Neuronal stem cell (in vitro differentiated cells): ENCODE results near the gene PRUNE2.
A peak's percentile ranks its signal among the peaks of the same experiment; 100 is the strongest.

ENCODE experiments used
- DNase-seq: peaks from one replicate; pipeline ENCODE4 v3.0.0-alpha.2; 2013; ENCODE audit warnings: low spot score
- H2AFZ ChIP-seq: one replicate; pipeline ENCODE4 v1.6.1; 2013; ENCODE audit warnings: mild to moderate bottlenecking, low read length, inconsistent platforms
- H2AK5ac ChIP-seq: 2 replicates; pipeline ENCODE4 v1.6.1; 2013; ENCODE audit warnings: low read depth, mild to moderate bottlenecking, inconsistent platforms, low read length, moderate library complexity, mixed read lengths
- H2BK120ac ChIP-seq: 2 replicates; pipeline ENCODE4 v1.6.1; 2013; ENCODE audit warnings: low read depth, mild to moderate bottlenecking, inconsistent platforms, low read length, moderate library complexity, mixed read lengths
- H2BK12ac ChIP-seq: one replicate; pipeline ENCODE4 v1.6.1; 2013; ENCODE audit warnings: low read length, inconsistent platforms
- H2BK15ac ChIP-seq: 2 replicates; pipeline ENCODE4 v1.6.1; 2013; ENCODE audit warnings: mild to moderate bottlenecking, low read length, inconsistent platforms, mixed read lengths
- H2BK5ac ChIP-seq: one replicate; pipeline ENCODE4 v1.6.1; 2013; ENCODE audit warnings: inconsistent platforms, mild to moderate bottlenecking, low read length, moderate library complexity
- H3K14ac ChIP-seq: one replicate; pipeline ENCODE4 v1.6.1; 2013; ENCODE audit warnings: low read length, inconsistent platforms
- H3K18ac ChIP-seq: 2 replicates; pipeline ENCODE4 v1.6.1; 2013; ENCODE audit warnings: low read length, inconsistent platforms
- H3K23ac ChIP-seq: 2 replicates; pipeline ENCODE4 v1.6.1; 2013; ENCODE audit warnings: low read depth, mild to moderate bottlenecking, mixed read lengths, low read length, inconsistent platforms; ENCODE audit not compliant: poor library complexity
- H3K27ac ChIP-seq: replicated peaks from 3 replicates; pipeline ENCODE4 v1.5.1; 2013; ENCODE audit warnings: low read length, inconsistent platforms
- H3K27me3 ChIP-seq, 3 experiments: 2 replicates each; pipeline ENCODE4 v1.6.1; 2013; ENCODE audit warnings: low read length in 3 of 3, mild to moderate bottlenecking in 2 of 3, inconsistent platforms in 1 of 3, low read depth in 1 of 3, mixed read lengths in 1 of 3, moderate library complexity in 1 of 3; ENCODE audit not compliant: control insufficient read depth in 3 of 3, insufficient read depth in 3 of 3
- H3K36me3 ChIP-seq, 2 donors: replicated peaks in 1 of 2; 2 replicates each; pipeline ENCODE4 v1.6.1; 2013; ENCODE audit warnings: low read length in 2 of 2; ENCODE audit not compliant: control insufficient read depth in 2 of 2, insufficient read depth in 2 of 2
- H3K4ac ChIP-seq: 2 replicates; pipeline ENCODE4 v1.6.1; 2013; ENCODE audit warnings: inconsistent platforms, mild to moderate bottlenecking, low read length, moderate library complexity
- H3K4me1 ChIP-seq, 2 donors: 1 replicate in 1 of 2; 2 replicates in 1 of 2; pipeline ENCODE4 v1.6.1; 2013; ENCODE audit warnings: low read length in 2 of 2, low read depth in 1 of 2; ENCODE audit not compliant: control insufficient read depth in 2 of 2, insufficient read depth in 1 of 2
- H3K4me2 ChIP-seq: one replicate; pipeline ENCODE4 v1.6.1; 2013; ENCODE audit warnings: mild to moderate bottlenecking, low read length, inconsistent platforms; ENCODE audit not compliant: insufficient read depth, poor library complexity, severe bottlenecking
- H3K4me3 ChIP-seq, 2 donors: 2 replicates each; pipeline ENCODE4 v1.5.1; 2013; ENCODE audit warnings: low read length in 2 of 2, mild to moderate bottlenecking in 2 of 2, inconsistent platforms in 1 of 2, moderate library complexity in 1 of 2
- H3K79me1 ChIP-seq: one replicate; pipeline ENCODE4 v1.6.1; 2013; ENCODE audit warnings: low read depth, mild to moderate bottlenecking, inconsistent platforms, low read length, moderate library complexity
- H3K9ac ChIP-seq: one replicate; pipeline ENCODE4 v1.6.1; 2013; ENCODE audit warnings: mild to moderate bottlenecking, low read depth, low read length, inconsistent platforms; ENCODE audit not compliant: poor library complexity
- H3K9me3 ChIP-seq, 2 donors: replicated peaks in 1 of 2; 2 replicates each; pipeline versions ENCODE3 to v1.6.1; 2013; ENCODE audit warnings: low read length in 2 of 2, mild to moderate bottlenecking in 2 of 2, inconsistent platforms in 1 of 2, low read depth in 1 of 2, mixed read lengths in 1 of 2, moderate library complexity in 1 of 2; ENCODE audit not compliant: control insufficient read depth in 2 of 2, insufficient read depth in 1 of 2
- H4K8ac ChIP-seq: one replicate; pipeline ENCODE4 v1.6.1; 2013; ENCODE audit warnings: low read depth, mild to moderate bottlenecking, inconsistent platforms, low read length, moderate library complexity
- H4K91ac ChIP-seq: one replicate; pipeline ENCODE4 v1.6.1; 2013; ENCODE audit warnings: low read length, low read depth, mild to moderate bottlenecking, inconsistent platforms; ENCODE audit not compliant: poor library complexity
- WGBS, 2 donors: extraction: QIAGEN DNeasy Blood & Tissue Kit; methylation state at CpG; one replicate each; pipeline ENCODE4 v1.1.7; 2013; ENCODE audit warnings: missing lambda C conversion rate in 2 of 2, mixed read lengths in 1 of 2; ENCODE audit not compliant: insufficient read length in 2 of 2, insufficient replicate concordance in 1 of 2; ENCODE audit errors: extremely low coverage in 2 of 2; 5-methylcytosine and 5-hydroxymethylcytosine counted together

Gene PRUNE2

GRCh38 chr9:76910861-76911260 lies 4.9 kb upstream of the PRUNE2 start:
- Histone ChIP-seq H2BK12ac (no peak overlapping the region), H3K4ac (no peak overlapping the region), H3K9ac (no peak overlapping the region), H4K91ac (no peak overlapping the region), H3K23ac (no peak overlapping the region), H3K27ac (no peak overlapping the region), H3K36me3 (no peaks in the 10 kb centered on the region), H3K9me3 (no peaks in the 10 kb centered on the region), H2AFZ (no peak overlapping the region), H3K79me1 (no peaks in the 10 kb centered on the region), H4K8ac (no peak overlapping the region), H2BK15ac (no peak overlapping the region), H2BK120ac (no peak overlapping the region), H3K18ac (no peak overlapping the region), H3K14ac (no peak overlapping the region), H3K27me3 (peaks cover 0 to 18% (median 12%) of the 10 kb centered on the region in 3 experiments), H2AK5ac (no peak overlapping the region), H3K4me1 (peaks cover 1 to 14% of the 10 kb centered on the region in 2 donors), H2BK5ac (no peak overlapping the region), H3K4me2 (no peak overlapping the region), H3K4me3 (no peak overlapping the region)
- DNase-seq: no peak
- WGBS, 2 donors: no CpG with 5 or more reads among the region's 3 CpGs

- Histone ChIP-seq H3K4me2 (peak overlapping the region; percentile 82), H3K4me3 (peak overlapping the region; percentile 27 to 53), H3K27ac (no peak overlapping the region), H2BK5ac (no peak overlapping the region), H2BK120ac (no peak overlapping the region), H3K9ac (no peak overlapping the region), H3K4me1 (peaks cover 0 to 9% of the 10 kb centered on the region in 2 donors), H2AK5ac (no peak overlapping the region), H3K18ac (no peak overlapping the region), H4K8ac (no peak overlapping the region), H3K4ac (no peak overlapping the region), H3K14ac (no peak overlapping the region), H3K23ac (no peak overlapping the region), H3K27me3 (peaks cover 4 to 27% (median 18%) of the 10 kb centered on the region in 3 experiments), H3K79me1 (no peaks in the 10 kb centered on the region), H2BK15ac (no peak overlapping the region), H4K91ac (no peak overlapping the region), H3K9me3 (no peaks in the 10 kb centered on the region), H3K36me3 (no peaks in the 10 kb centered on the region), H2BK12ac (no peak overlapping the region), H2AFZ (peak overlapping the region; percentile 94)
- no peak for DNase-seq
- no CpG with 5 or more reads among the region's 5 CpGs for WGBS, 2 donors
Measured at GRCh38 chr9:76906647-76906975, 697 bp upstream of the PRUNE2 start.

- Histone ChIP-seq H2BK15ac (no peak overlapping the region), H3K79me1 (no peaks in the 10 kb centered on the region), H3K36me3 (no peaks in the 10 kb centered on the region), H3K14ac (no peak overlapping the region), H3K23ac (no peak overlapping the region), H3K9me3 (no peaks in the 10 kb centered on the region), H3K9ac (no peak overlapping the region), H3K4me2 (peak overlapping the region; percentile 82), H2BK12ac (no peak overlapping the region), H3K27me3 (peaks cover 4 to 27% (median 18%) of the 10 kb centered on the region in 3 experiments), H2AFZ (peak overlapping the region; percentile 94), H2AK5ac (no peak overlapping the region), H3K4ac (no peak overlapping the region), H2BK5ac (no peak overlapping the region), H3K4me1 (peaks cover 0 to 9% of the 10 kb centered on the region in 2 donors), H4K91ac (no peak overlapping the region), H3K18ac (no peak overlapping the region), H3K4me3 (peak overlapping the region in 1 of 2 donors; percentile 53), H4K8ac (no peak overlapping the region), H2BK120ac (no peak overlapping the region), H3K27ac (no peak overlapping the region)
- no CpG with 5 or more reads among the region's 8 CpGs for WGBS, 2 donors
- no peak for DNase-seq
Measured at GRCh38 chr9:76904661-76905457, 1.1 kb downstream of the PRUNE2 start.

DNA sequence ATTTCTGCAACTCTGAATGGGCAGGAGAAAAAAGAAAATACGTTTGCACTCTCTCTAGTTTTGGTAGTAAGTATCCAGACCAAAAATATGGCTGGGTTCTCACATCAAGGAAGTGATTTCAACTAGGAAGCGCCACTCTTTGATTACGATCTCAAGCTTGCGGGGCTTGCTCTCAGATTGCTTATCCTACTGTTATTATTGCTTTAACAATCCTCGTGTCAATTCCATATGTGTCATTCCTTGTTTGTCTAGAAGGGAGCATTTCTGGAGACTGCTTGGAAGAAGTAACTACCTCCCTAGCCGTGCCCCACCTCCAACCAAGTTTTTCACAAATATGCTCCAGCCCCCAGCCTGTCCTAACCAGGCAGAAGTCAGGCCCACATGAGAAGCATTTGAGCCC lies 3.5 kb downstream of the PRUNE2 start:
- no peak for DNase-seq
- Histone ChIP-seq H3K79me1 (no peaks in the 10 kb centered on the region), H3K27ac (no peak overlapping the region), H2BK15ac (no peak overlapping the region), H4K91ac (no peak overlapping the region), H3K4ac (no peak overlapping the region), H3K4me3 (no peak overlapping the region), H2AFZ (no peak overlapping the region), H3K4me1 (peaks cover 0 to 9% of the 10 kb centered on the region in 2 donors), H3K18ac (no peak overlapping the region), H3K9ac (no peak overlapping the region), H3K14ac (no peak overlapping the region), H2AK5ac (no peak overlapping the region), H3K9me3 (no peaks in the 10 kb centered on the region), H3K36me3 (no peaks in the 10 kb centered on the region), H3K27me3 (peaks cover 4 to 27% (median 9%) of the 10 kb centered on the region in 3 experiments), H3K4me2 (no peak overlapping the region), H4K8ac (no peak overlapping the region), H2BK120ac (no peak overlapping the region), H2BK12ac (no peak overlapping the region), H3K23ac (no peak overlapping the region), H2BK5ac (no peak overlapping the region)
- WGBS, 2 donors: no CpG with 5 or more reads among the region's 6 CpGs
